Endothelial cell (in vitro differentiated cells): ENCODE data around the gene PFN3. TPM values are rescaled to one million over a fixed set of nuclear protein-coding genes. Genes with fewer than 3 reads are reported as not detected.

Source experiments
- DNase-seq: peaks from one replicate; pipeline ENCODE4 v3.0.0; 2021; ENCODE audit warnings: low spot score
- H3K27ac Mint-ChIP-seq: one replicate; pipeline ENCODE4 v1.8.0; 2021; ENCODE audit warnings: mixed read lengths, inconsistent platforms; ENCODE audit not compliant: unreplicated experiment
- H3K27me3 Mint-ChIP-seq: one replicate; pipeline ENCODE4 v1.8.0; 2021; ENCODE audit warnings: mild to moderate bottlenecking, moderate library complexity, mixed read lengths, inconsistent platforms; ENCODE audit not compliant: unreplicated experiment
- H3K36me3 Mint-ChIP-seq: one replicate; pipeline ENCODE4 v1.8.0; 2021; ENCODE audit warnings: mild to moderate bottlenecking, low read depth, mixed read lengths, inconsistent platforms; ENCODE audit not compliant: unreplicated experiment
- H3K4me1 Mint-ChIP-seq: one replicate; pipeline ENCODE4 v1.8.0; 2021; ENCODE audit warnings: mild to moderate bottlenecking, mixed read lengths, inconsistent platforms; ENCODE audit not compliant: unreplicated experiment
- H3K4me3 Mint-ChIP-seq: one replicate; pipeline ENCODE4 v1.8.0; 2021; ENCODE audit warnings: mild to moderate bottlenecking, mixed read lengths, inconsistent platforms; ENCODE audit not compliant: unreplicated experiment
- H3K9me3 Mint-ChIP-seq: one replicate; pipeline ENCODE4 v1.8.0; 2021; ENCODE audit warnings: mixed read lengths, inconsistent platforms; ENCODE audit not compliant: unreplicated experiment
- CTCF ChIP-seq: fragments of 200-600 bp; sonication (generic); IDR thresholded peaks from one replicate; pipeline ENCODE4 v1.5.0; 2021; ENCODE audit warnings: antibody characterized with exemption; ENCODE audit not compliant: unreplicated experiment
- total RNA-seq: library from RNA; stranded (reverse); fragmentation: NEBNext Ultra II Directional; extraction: Animal tissue kit (Norgen Biotek cat#: 25700); gene quantifications from one replicate; pipeline ENCODE4 v1.2.1, GENCODE V29; 2021; ENCODE audit not compliant: unreplicated experiment

The PFN3 gene
- total RNA-seq, 1 donor from 2014 or later: not detected

GRCh38 chr5:177432143-177432838 lies 31.8 kb upstream of the PFN3 start:
- Mint-ChIP-seq H3K4me1 (peaks cover 10% of the 10 kb centered on the region), H3K36me3 (peaks cover 11% of the 10 kb centered on the region), H3K27ac (no peak overlapping the region), H3K4me3 (no peak overlapping the region), H3K9me3 (no peaks in the 10 kb centered on the region), H3K27me3 (peaks cover 8% of the 10 kb centered on the region)
- TF ChIP-seq CTCF: no peak
- DNase-seq: no peak

GRCh38 chr5:177431317-177432142 lies 31.1 kb upstream of the PFN3 start:
- H3K27me3 Mint-ChIP-seq: peaks cover 10% of the 10 kb centered on the region
- H3K9me3 Mint-ChIP-seq: no peaks in the 10 kb centered on the region
- peaks cover 3% of the 10 kb centered on the region for H3K36me3 Mint-ChIP-seq
- no peak for DNase-seq
- H3K27ac Mint-ChIP-seq: no peak overlapping the region
- no peak for TF ChIP-seq CTCF
- peaks cover 11% of the 10 kb centered on the region for H3K4me1 Mint-ChIP-seq
- H3K4me3 Mint-ChIP-seq: no peak overlapping the region

- TF ChIP-seq CTCF: no peak
- no peaks in the 10 kb centered on the region for H3K9me3 Mint-ChIP-seq
- no peak overlapping the region for H3K4me3 Mint-ChIP-seq
- H3K27me3 Mint-ChIP-seq: peaks cover 13% of the 10 kb centered on the region
- DNase-seq: no peak
- peaks cover 3% of the 10 kb centered on the region for H3K36me3 Mint-ChIP-seq
- no peak overlapping the region for H3K27ac Mint-ChIP-seq
- peaks cover 11% of the 10 kb centered on the region for H3K4me1 Mint-ChIP-seq
Observed at GRCh38 chr5:177430972-177431316, 30.5 kb upstream of the PFN3 start.

- no peak for TF ChIP-seq CTCF
- Mint-ChIP-seq H3K4me1 (peaks cover 14% of the 10 kb centered on the region), H3K4me3 (no peak overlapping the region), H3K9me3 (no peaks in the 10 kb centered on the region), H3K27me3 (peaks cover 8% of the 10 kb centered on the region), H3K27ac (no peak overlapping the region), H3K36me3 (peaks cover 3% of the 10 kb centered on the region)
- no peak for DNase-seq
Observed at GRCh38 chr5:177430140-177430951, 29.9 kb upstream of the PFN3 start.
